Stimulated activated CD4-positive, alpha-beta T cell treated with anti-CD3 and anti-CD28 coated beads, Interleukin-4, amount 100 ng/mL, for 48 hours (primary cell): ENCODE measurements around the gene TMEM200A.

Source experiments
- DNase-seq, 2 donors: peaks; one replicate each; pipeline ENCODE4 v3.0.0-alpha.2; 2020; ENCODE audit warnings: low read depth in 2 of 2

TMEM200A gene

DNA sequence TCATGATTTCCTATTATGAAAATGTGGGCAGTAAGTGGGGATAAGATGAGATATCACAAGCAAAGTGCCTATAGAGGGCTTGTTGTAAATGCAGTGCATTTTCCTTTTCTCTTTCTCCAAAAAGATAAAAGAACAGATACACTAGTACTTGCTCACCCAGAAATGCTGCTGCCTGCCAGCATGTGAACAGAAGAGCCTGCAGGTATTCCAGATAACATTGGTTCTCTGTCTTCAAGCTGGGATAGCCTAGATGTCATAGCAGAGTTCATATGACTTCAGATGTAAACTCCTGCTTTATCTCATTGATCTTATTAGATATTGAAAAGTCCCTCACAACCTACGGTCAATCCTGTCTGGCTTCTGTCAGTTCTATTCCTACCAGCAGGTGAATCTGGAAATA, 123.7 kb downstream of the TMEM200A start:
- no peak for DNase-seq
